ENCODE measurements around the gene CIAO2B.

- TF ChIP-seq POLR2A (IDR thresholded peaks at IDR 0.05) (no peak), CTCF (IDR thresholded peaks at IDR 0.05) (no peak)
These were observed 25.2 kb downstream of the CIAO2B start for GRCh38 chr16:66908762-66909559.

Data from adrenal gland (tissue), 5 donors.